Measurements from ENCODE around the gene PTGER1.
A peak's percentile ranks its signal among the peaks of the same experiment; 100 is the strongest.

PTGER1 gene

DNA sequence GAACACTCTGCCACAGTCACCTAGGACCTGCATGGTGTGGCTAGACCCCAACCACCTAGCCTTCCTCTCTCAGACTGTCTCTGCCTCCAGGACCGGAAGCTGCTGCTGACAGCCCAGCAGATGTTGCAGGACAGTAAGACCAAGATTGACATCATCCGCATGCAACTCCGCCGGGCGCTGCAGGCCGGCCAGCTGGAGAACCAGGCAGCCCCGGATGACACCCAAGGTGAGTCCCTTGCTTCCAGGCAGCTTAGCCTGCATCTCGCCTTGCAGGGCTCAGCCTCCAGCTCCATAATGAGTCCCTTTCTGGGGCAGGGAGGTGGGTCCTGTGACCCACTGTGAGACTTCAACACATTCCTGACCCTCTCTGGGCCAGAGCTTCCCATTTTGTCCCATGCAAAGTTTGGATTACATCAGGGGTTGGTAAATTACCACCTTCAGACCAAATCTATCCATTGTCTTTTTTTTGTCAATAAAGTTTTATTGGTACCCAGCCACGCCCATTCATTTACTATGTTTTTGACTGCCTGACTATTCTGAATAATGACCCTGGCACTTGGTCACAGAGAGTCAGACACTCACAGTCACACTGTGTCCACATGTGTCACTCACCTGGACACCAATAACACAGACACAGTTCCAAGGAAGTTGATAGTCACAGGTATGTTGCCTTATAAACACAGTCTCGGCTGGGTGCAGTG, 28.7 kb downstream of the PTGER1 start:
- DNase-seq (ENCODE audit: low read depth in 1 of 2, low spot score in 1 of 2) = no peak
- TF ChIP-seq, protein P1, sequence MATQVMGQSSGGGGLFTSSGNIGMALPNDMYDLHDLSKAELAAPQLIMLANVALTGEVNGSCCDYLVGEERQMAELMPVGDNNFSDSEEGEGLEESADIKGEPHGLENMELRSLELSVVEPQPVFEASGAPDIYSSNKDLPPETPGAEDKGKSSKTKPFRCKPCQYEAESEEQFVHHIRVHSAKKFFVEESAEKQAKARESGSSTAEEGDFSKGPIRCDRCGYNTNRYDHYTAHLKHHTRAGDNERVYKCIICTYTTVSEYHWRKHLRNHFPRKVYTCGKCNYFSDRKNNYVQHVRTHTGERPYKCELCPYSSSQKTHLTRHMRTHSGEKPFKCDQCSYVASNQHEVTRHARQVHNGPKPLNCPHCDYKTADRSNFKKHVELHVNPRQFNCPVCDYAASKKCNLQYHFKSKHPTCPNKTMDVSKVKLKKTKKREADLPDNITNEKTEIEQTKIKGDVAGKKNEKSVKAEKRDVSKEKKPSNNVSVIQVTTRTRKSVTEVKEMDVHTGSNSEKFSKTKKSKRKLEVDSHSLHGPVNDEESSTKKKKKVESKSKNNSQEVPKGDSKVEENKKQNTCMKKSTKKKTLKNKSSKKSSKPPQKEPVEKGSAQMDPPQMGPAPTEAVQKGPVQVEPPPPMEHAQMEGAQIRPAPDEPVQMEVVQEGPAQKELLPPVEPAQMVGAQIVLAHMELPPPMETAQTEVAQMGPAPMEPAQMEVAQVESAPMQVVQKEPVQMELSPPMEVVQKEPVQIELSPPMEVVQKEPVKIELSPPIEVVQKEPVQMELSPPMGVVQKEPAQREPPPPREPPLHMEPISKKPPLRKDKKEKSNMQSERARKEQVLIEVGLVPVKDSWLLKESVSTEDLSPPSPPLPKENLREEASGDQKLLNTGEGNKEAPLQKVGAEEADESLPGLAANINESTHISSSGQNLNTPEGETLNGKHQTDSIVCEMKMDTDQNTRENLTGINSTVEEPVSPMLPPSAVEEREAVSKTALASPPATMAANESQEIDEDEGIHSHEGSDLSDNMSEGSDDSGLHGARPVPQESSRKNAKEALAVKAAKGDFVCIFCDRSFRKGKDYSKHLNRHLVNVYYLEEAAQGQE (IDR thresholded peaks at IDR 0.05; ENCODE audit: insufficient replicate concordance, low read depth) = no peak
- TF ChIP-seq GABPA (IDR thresholded peaks at IDR 0.05; ENCODE audit: low read depth) = no peak
- no peak for TF ChIP-seq SPI1 (IDR thresholded peaks at IDR 0.05; ENCODE audit: borderline replicate concordance, low read depth)
- TF ChIP-seq, protein P2, sequence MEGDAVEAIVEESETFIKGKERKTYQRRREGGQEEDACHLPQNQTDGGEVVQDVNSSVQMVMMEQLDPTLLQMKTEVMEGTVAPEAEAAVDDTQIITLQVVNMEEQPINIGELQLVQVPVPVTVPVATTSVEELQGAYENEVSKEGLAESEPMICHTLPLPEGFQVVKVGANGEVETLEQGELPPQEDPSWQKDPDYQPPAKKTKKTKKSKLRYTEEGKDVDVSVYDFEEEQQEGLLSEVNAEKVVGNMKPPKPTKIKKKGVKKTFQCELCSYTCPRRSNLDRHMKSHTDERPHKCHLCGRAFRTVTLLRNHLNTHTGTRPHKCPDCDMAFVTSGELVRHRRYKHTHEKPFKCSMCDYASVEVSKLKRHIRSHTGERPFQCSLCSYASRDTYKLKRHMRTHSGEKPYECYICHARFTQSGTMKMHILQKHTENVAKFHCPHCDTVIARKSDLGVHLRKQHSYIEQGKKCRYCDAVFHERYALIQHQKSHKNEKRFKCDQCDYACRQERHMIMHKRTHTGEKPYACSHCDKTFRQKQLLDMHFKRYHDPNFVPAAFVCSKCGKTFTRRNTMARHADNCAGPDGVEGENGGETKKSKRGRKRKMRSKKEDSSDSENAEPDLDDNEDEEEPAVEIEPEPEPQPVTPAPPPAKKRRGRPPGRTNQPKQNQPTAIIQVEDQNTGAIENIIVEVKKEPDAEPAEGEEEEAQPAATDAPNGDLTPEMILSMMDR (IDR thresholded peaks at IDR 0.05; ENCODE audit: insufficient read depth, low read length) = no peak
- no peak for TF ChIP-seq POLR2AphosphoS5 (IDR thresholded peaks at IDR 0.05; ENCODE audit: low read depth)
- Histone ChIP-seq H3K27me3 (ENCODE audit: insufficient read depth, poor library complexity, severe bottlenecking) (no peaks in the 10 kb centered on the region), H3K27ac (replicated peaks) (no peak overlapping the region), H3K4me3 (replicated peaks; ENCODE audit: insufficient read depth, low read length) (no peak overlapping the region)

DNA sequence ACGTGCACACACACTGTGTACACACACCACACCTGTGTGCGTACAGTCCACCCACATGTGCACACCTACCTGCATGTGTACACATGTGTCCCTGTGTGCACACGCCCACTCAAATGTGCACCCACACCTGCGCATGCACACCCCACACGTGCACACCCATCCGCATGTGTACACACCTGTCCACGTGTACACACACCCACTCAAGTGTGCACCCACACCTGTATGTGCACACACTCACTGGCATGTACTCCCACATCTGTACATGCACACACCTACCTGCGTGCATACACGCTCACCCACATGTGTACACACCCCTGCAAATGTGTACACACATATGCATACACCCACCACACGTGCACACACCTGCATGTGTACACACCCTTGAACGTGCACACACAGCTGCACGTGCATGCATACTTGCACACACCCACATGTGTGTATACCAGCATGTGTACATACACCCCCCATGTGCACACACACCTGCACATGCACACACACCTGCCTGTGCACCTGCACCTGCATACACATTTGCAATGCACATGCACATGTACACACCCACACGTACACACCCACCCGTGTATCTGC, 31.4 kb downstream of the PTGER1 start:
- no peak for DNase-seq (ENCODE audit: low read depth in 1 of 2, low spot score in 1 of 2)
- TF ChIP-seq SPI1 (IDR thresholded peaks at IDR 0.05; ENCODE audit: borderline replicate concordance, low read depth) (no peak), POLR2AphosphoS5 (IDR thresholded peaks at IDR 0.05; ENCODE audit: low read depth) (no peak), GABPA (IDR thresholded peaks at IDR 0.05; ENCODE audit: low read depth) (no peak)
- H3K27me3 ChIP-seq (ENCODE audit: insufficient read depth, poor library complexity, severe bottlenecking) = no peaks in the 10 kb centered on the region
- H3K4me3 ChIP-seq (replicated peaks; ENCODE audit: insufficient read depth, low read length) = no peak overlapping the region
- no peak overlapping the region for H3K27ac ChIP-seq (replicated peaks)

DNA sequence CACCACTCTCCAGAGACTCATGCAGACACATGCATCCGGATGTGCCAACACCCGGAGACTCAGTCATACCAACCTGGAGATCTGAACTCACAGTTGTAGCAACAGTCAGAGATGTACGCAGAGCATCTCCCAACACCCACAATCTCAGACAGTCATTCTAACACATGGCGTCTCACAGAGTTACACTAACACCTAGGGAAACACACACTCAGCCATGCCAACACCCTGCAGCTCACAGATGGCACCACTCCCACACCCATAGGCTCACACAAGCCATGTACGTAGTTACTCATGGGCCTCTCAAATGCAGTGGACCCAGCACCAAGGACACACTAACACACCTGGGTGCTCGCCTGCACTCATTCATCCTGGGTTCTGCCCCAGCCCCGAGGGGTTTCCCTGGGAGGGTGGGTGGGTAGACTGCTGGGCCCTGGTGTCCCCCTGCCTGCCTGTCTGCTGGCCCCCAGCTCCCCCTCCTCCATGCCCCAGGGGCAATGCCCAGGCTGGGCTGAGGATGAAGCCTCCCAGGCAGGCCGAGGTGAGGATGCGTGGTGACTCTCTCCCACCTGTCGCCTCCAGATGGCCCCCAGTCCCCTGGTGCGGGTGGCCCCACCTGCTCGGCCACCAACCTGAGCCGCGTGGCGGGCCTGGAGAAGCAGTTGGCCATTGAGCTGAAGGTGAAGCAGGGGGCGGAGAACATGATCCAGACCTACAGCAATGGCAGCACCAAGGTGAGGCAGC, 32.1 kb downstream of the PTGER1 start:
- DNase-seq (ENCODE audit: low read depth in 1 of 2, low spot score in 1 of 2) = no peak
- no peak for TF ChIP-seq SPI1 (IDR thresholded peaks at IDR 0.05; ENCODE audit: borderline replicate concordance, low read depth)
- no peak for TF ChIP-seq GABPA (IDR thresholded peaks at IDR 0.05; ENCODE audit: low read depth)
- TF ChIP-seq, protein P2 (IDR thresholded peaks at IDR 0.05; ENCODE audit: insufficient read depth, low read length) = no peak
- no peak for TF ChIP-seq POLR2AphosphoS5 (IDR thresholded peaks at IDR 0.05; ENCODE audit: low read depth)
- H3K27me3 ChIP-seq (ENCODE audit: insufficient read depth, poor library complexity, severe bottlenecking) = no peaks in the 10 kb centered on the region
- no peak overlapping the region for H3K4me3 ChIP-seq (replicated peaks; ENCODE audit: insufficient read depth, low read length)
- no peak overlapping the region for H3K27ac ChIP-seq (replicated peaks)

DNA sequence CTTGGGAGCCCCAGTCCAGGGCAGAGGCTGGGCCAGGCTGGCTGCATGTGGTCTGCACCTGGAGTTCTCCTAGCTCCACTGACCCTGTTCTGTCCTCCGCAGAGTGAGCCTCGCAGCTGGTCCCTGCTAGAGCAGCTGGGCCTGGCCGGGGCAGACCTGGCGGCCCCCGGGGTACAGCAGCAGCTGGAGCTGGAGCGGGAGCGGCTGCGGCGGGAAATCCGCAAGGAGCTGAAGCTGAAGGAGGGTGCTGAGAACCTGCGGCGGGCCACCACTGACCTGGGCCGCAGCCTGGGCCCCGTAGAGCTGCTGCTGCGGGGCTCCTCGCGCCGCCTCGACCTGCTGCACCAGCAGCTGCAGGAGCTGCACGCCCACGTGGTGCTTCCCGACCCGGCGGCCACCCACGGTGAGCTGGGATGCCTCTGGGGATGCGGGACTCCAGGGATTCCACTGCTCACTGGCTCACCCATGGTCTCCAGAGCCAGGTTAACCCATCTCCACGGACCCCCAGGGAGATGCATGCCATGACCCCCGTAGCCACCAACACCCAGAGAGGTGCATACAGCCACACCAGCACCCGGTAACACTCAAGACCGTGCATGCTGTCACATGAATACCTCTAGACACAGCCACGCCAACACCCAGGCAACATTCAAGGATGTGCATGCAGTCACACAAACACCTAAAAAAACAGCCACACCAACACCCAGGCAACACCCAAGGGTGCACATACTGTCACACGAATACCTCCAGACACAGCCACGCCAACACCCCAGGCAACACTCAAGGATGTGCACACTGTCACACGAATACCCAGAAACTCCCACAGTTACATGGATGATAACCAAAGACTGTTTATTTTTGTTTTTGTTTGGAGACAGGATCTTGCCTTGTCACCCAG, 33.9 kb downstream of the PTGER1 start:
- peak overlapping the region; percentile 76 for H3K27ac ChIP-seq (replicated peaks)
- DNase-seq (ENCODE audit: low read depth in 1 of 2, low spot score in 1 of 2) = no peak

More for the DNA sequence above, 33.9 kb downstream of the PTGER1 start:
- Histone ChIP-seq H3K27me3 (ENCODE audit: insufficient read depth, poor library complexity, severe bottlenecking) (no peaks in the 10 kb centered on the region), H3K4me3 (replicated peaks; ENCODE audit: insufficient read depth, low read length) (no peak overlapping the region)
- TF ChIP-seq, protein P2 (IDR thresholded peaks at IDR 0.05; ENCODE audit: insufficient read depth, low read length) = no peak
- TF ChIP-seq GABPA (IDR thresholded peaks at IDR 0.05; ENCODE audit: low read depth) (no peak), SPI1 (IDR thresholded peaks at IDR 0.05; ENCODE audit: borderline replicate concordance, low read depth) (no peak), POLR2AphosphoS5 (IDR thresholded peaks at IDR 0.05; ENCODE audit: low read depth) (no peak)
- TF ChIP-seq, protein P1 (IDR thresholded peaks at IDR 0.05; ENCODE audit: insufficient replicate concordance, low read depth) = no peak
